Keratinocyte (primary cell): ENCODE data around the gene ADCY5. TPM values are rescaled to one million over a fixed set of nuclear protein-coding genes. Genes with fewer than 3 reads are reported as not detected.

Experiments used
- DNase-seq: peaks from one replicate; pipeline ENCODE4 v3.0.0-alpha.2; 2011; ENCODE audit warnings: low read depth, missing footprints, low spot score
- FAIRE-seq: peaks from 2 replicates; lab custom pipeline; 2011; peaks lifted over from hg19 to GRCh38; lab: Jason Lieb, UNC
- H2AFZ ChIP-seq: 2 replicates; pipeline ENCODE4 v1.6.0; 2012; ENCODE audit warnings: low read length, control low read depth, inconsistent platforms; ENCODE audit not compliant: control insufficient read depth
- H3K27ac ChIP-seq: 2 replicates; pipeline ENCODE4 v1.5.1; 2011; ENCODE audit warnings: low read length; ENCODE audit not compliant: control insufficient read depth, insufficient read depth
- H3K27me3 ChIP-seq: 3 replicates; pipeline ENCODE4 v1.6.0; 2011; ENCODE audit warnings: low read length; ENCODE audit not compliant: control insufficient read depth, insufficient read depth; ENCODE audit errors: extremely low read depth
- H3K36me3 ChIP-seq, 2 experiments: 2 replicates in 1 of 2; 3 replicates in 1 of 2; pipeline ENCODE4 v1.5.1; 2011; ENCODE audit warnings: low read length in 2 of 2, mild to moderate bottlenecking in 1 of 2; ENCODE audit not compliant: control insufficient read depth in 2 of 2, insufficient read depth in 2 of 2; ENCODE audit errors: extremely low read depth in 1 of 2
- H3K4me1 ChIP-seq: 3 replicates; pipeline ENCODE4 v1.5.1; 2011; ENCODE audit warnings: low read length; ENCODE audit not compliant: control insufficient read depth, insufficient read depth; ENCODE audit errors: extremely low read depth
- H3K4me2 ChIP-seq: 3 replicates; pipeline ENCODE4 v1.6.0; 2011; ENCODE audit warnings: low read depth, low read length; ENCODE audit not compliant: control insufficient read depth, insufficient read depth; ENCODE audit errors: extremely low read depth
- H3K4me3 ChIP-seq, 3 experiments: fragments of 200-600 bp in 1 of 3; sonication (generic) in 1 of 3; 2 replicates in 2 of 3; 3 replicates in 1 of 3; pipeline ENCODE4 v1.5.1; 2011 to 2016; ENCODE audit warnings: low read length in 3 of 3, mild to moderate bottlenecking in 3 of 3, control low read depth in 2 of 3, inconsistent platforms in 1 of 3, low read depth in 1 of 3, mixed read lengths in 1 of 3, mixed run types in 1 of 3, moderate library complexity in 1 of 3; ENCODE audit not compliant: control insufficient read depth in 2 of 3, insufficient read depth in 2 of 3; ENCODE audit errors: extremely low read depth in 1 of 3
- H3K79me2 ChIP-seq: 2 replicates; pipeline ENCODE4 v1.6.0; 2012; ENCODE audit warnings: low read length; ENCODE audit not compliant: control insufficient read depth, insufficient read depth
- H3K9ac ChIP-seq: 3 replicates; pipeline ENCODE4 v1.6.0; 2011; ENCODE audit warnings: low read length; ENCODE audit not compliant: control insufficient read depth, insufficient read depth; ENCODE audit errors: extremely low read depth
- H3K9me1 ChIP-seq: 3 replicates; pipeline ENCODE4 v1.6.0; 2011; ENCODE audit warnings: low read length; ENCODE audit not compliant: control insufficient read depth, insufficient read depth; ENCODE audit errors: extremely low read depth
- H3K9me3 ChIP-seq: 2 replicates; pipeline ENCODE4 v1.5.1; 2012; ENCODE audit warnings: low read depth, low read length; ENCODE audit not compliant: control insufficient read depth
- H4K20me1 ChIP-seq: 3 replicates; pipeline ENCODE4 v1.6.0; 2011; ENCODE audit warnings: low read length; ENCODE audit not compliant: control insufficient read depth, insufficient read depth; ENCODE audit errors: extremely low read depth
- CTCF ChIP-seq, 3 experiments: IDR thresholded peaks in 1 of 3; conservative IDR thresholded peaks in 1 of 3; optimal IDR thresholded peaks in 1 of 3; 2 replicates in 2 of 3; 3 replicates in 1 of 3; pipeline versions ENCODE3 to v1.5.1; 2011; ENCODE audit warnings: low read length in 3 of 3, mild to moderate bottlenecking in 3 of 3, moderate library complexity in 2 of 3, control low read depth in 1 of 3, inconsistent platforms in 1 of 3; ENCODE audit not compliant: insufficient read depth in 2 of 3; ENCODE audit errors: extremely low read depth in 1 of 3
- EZH2 ChIP-seq: IDR thresholded peaks from one replicate; pipeline ENCODE4 v1.6.1; 2012; ENCODE audit warnings: inconsistent platforms, mild to moderate bottlenecking, low read length, moderate library complexity
- dilution Hi-C: fragments of 300-500 bp; cut with MboI; formaldehyde crosslinking; loops from one replicate; pipeline ENCODE4 v1.7.0; 2020; ENCODE audit warnings: low sequenced_read_pairs; ENCODE audit not compliant: extremely low pct_ligation_motif_present
- polyA plus RNA-seq, 5 experiments: library from polyadenylated mRNA; depleted of rRNA in 3 of 5; stranded (reverse) in 3 of 5; stranded (forward) in 1 of 5; unstranded in 1 of 5; fragments of >200 nt; gene quantifications; 1 replicate in 1 of 5; 2 replicates in 3 of 5; 3 replicates in 1 of 5; pipeline versions ENCODE4 v1.2.1 to v1.2.3, GENCODE V29; 2011 to 2012; ENCODE audit warnings: missing spikeins in 2 of 5, low read depth in 1 of 5, low replicate concordance in 1 of 5

Gene ADCY5
- polyA plus RNA-seq, 1 donor (not counting 4 experiments of a cell fraction or from before 2014, with no cell fraction given): not detected

GRCh38 chr3:123328851-123329635 is 119.8 kb downstream of the ADCY5 start:
- Histone ChIP-seq H3K4me2 (no peak overlapping the region), H3K27ac (no peak overlapping the region), H2AFZ (no peak overlapping the region), H3K79me2 (no peaks in the 10 kb centered on the region), H4K20me1 (peaks cover 3% of the 10 kb centered on the region), H3K27me3 (peaks cover 4% of the 10 kb centered on the region), H3K9me3 (no peaks in the 10 kb centered on the region), H3K4me1 (no peaks in the 10 kb centered on the region), H3K4me3 (no peak overlapping the region), H3K9ac (no peak overlapping the region), H3K9me1 (no peaks in the 10 kb centered on the region), H3K36me3 (no peaks in the 10 kb centered on the region)
- FAIRE-seq (no peak), DNase-seq (peak; percentile 2)
- dilution Hi-C loops: no loop called here
- TF ChIP-seq CTCF (optimal IDR thresholded peaks at IDR 0.05 in 1 of 3, IDR thresholded peaks at IDR 0.05 in 1 of 3, conservative IDR thresholded peaks at IDR 0.05 in 1 of 3; ENCODE audit: extremely low read depth in 1 of 3, insufficient read depth in 2 of 3, low read length in 3 of 3) (peak; percentile 87 to 97 (median 90)), EZH2 (no peak)

- H3K9ac ChIP-seq: no peak overlapping the region
Observed at GRCh38 chr3:123327956-123328850, 120.7 kb downstream of the ADCY5 start.

More at GRCh38 chr3:123327956-123328850, 120.7 kb downstream of the ADCY5 start:
- H3K36me3 ChIP-seq: no peaks in the 10 kb centered on the region
- TF ChIP-seq EZH2 (no peak), CTCF (optimal IDR thresholded peaks at IDR 0.05 in 1 of 3, IDR thresholded peaks at IDR 0.05 in 1 of 3, conservative IDR thresholded peaks at IDR 0.05 in 1 of 3; ENCODE audit: extremely low read depth in 1 of 3, insufficient read depth in 2 of 3, low read length in 3 of 3) (no peak)
- no peaks in the 10 kb centered on the region for H3K9me1 ChIP-seq
- dilution Hi-C loops: no loop called here
- no peak for DNase-seq
- H2AFZ ChIP-seq: no peak overlapping the region
- H3K9me3 ChIP-seq: no peaks in the 10 kb centered on the region
- no peak overlapping the region for H3K4me3 ChIP-seq
- H3K4me1 ChIP-seq: no peaks in the 10 kb centered on the region
- FAIRE-seq: no peak
- H4K20me1 ChIP-seq: peaks cover 3% of the 10 kb centered on the region
- H3K27ac ChIP-seq: no peak overlapping the region
- H3K4me2 ChIP-seq: no peak overlapping the region
- H3K79me2 ChIP-seq: no peaks in the 10 kb centered on the region
- H3K27me3 ChIP-seq: peaks cover 4% of the 10 kb centered on the region
